Brain microvascular endothelial cell (primary cell): Measurements from ENCODE around the gene DPF3.
"Not testable (repeated sequence)": the region's sequence is repeated elsewhere in the genome, so short reads cannot be mapped to it uniquely, and the experiment has no call there.

Source experiments
- DNase-seq: peaks from one replicate; pipeline ENCODE4 v3.0.0-alpha.2; 2020
- H3K27ac ChIP-seq: fragments of 250-450 bp; sonication (Bioruptor Pico); 2 replicates; pipeline ENCODE4 v1.5.1; 2020; ENCODE audit warnings: mild to moderate bottlenecking, moderate library complexity
- H3K27me3 ChIP-seq: fragments of 250-450 bp; sonication (Bioruptor Pico); replicated peaks from 2 replicates; pipeline ENCODE4 v1.5.1; 2020; ENCODE audit warnings: mild to moderate bottlenecking
- H3K36me3 ChIP-seq: fragments of 250-450 bp; sonication (Bioruptor Pico); replicated peaks from 2 replicates; pipeline ENCODE4 v1.5.1; 2020; ENCODE audit warnings: mild to moderate bottlenecking
- H3K4me3 ChIP-seq: 2 replicates; pipeline ENCODE4 v1.5.1; 2011; ENCODE audit warnings: low read depth, mild to moderate bottlenecking, control low read depth, low read length, moderate library complexity
- in situ Hi-C: cut with HindIII; loops from 2 replicates; pipeline ENCODE4 v1.10.0; 2017; ENCODE audit warnings: low sequenced_read_pairs, low pct_ligation_motif_present
- TF ChIP-seq, protein P1 (sequence below): IDR thresholded peaks from 2 replicates; pipeline ENCODE4 v1.5.1; 2011; ENCODE audit warnings: low read depth, mild to moderate bottlenecking, moderate library complexity, low read length, control low read depth, inconsistent platforms; ENCODE audit errors: missing control alignments

DPF3 gene

GRCh38 chr14:72878746-72879145 lies 15.2 kb downstream of the DPF3 start:
- no peak for DNase-seq
- no peak overlapping the region for H3K27ac ChIP-seq
- TF ChIP-seq, protein P1, sequence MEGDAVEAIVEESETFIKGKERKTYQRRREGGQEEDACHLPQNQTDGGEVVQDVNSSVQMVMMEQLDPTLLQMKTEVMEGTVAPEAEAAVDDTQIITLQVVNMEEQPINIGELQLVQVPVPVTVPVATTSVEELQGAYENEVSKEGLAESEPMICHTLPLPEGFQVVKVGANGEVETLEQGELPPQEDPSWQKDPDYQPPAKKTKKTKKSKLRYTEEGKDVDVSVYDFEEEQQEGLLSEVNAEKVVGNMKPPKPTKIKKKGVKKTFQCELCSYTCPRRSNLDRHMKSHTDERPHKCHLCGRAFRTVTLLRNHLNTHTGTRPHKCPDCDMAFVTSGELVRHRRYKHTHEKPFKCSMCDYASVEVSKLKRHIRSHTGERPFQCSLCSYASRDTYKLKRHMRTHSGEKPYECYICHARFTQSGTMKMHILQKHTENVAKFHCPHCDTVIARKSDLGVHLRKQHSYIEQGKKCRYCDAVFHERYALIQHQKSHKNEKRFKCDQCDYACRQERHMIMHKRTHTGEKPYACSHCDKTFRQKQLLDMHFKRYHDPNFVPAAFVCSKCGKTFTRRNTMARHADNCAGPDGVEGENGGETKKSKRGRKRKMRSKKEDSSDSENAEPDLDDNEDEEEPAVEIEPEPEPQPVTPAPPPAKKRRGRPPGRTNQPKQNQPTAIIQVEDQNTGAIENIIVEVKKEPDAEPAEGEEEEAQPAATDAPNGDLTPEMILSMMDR: no peak
- no peaks in the 10 kb centered on the region for H3K36me3 ChIP-seq
- in situ Hi-C loops: no loop called here
- no peaks in the 10 kb centered on the region for H3K27me3 ChIP-seq
- H3K4me3 ChIP-seq: no peak overlapping the region

- no peak for DNase-seq
- no peak overlapping the region for H3K27ac ChIP-seq
- H3K4me3 ChIP-seq: no peak overlapping the region
- H3K36me3 ChIP-seq: no peaks in the 10 kb centered on the region
- H3K27me3 ChIP-seq: no peaks in the 10 kb centered on the region
- in situ Hi-C loops: no loop called here
- TF ChIP-seq, protein P1: peak; percentile 20
Observed at GRCh38 chr14:72876710-72877063, 17.2 kb downstream of the DPF3 start.

DNA sequence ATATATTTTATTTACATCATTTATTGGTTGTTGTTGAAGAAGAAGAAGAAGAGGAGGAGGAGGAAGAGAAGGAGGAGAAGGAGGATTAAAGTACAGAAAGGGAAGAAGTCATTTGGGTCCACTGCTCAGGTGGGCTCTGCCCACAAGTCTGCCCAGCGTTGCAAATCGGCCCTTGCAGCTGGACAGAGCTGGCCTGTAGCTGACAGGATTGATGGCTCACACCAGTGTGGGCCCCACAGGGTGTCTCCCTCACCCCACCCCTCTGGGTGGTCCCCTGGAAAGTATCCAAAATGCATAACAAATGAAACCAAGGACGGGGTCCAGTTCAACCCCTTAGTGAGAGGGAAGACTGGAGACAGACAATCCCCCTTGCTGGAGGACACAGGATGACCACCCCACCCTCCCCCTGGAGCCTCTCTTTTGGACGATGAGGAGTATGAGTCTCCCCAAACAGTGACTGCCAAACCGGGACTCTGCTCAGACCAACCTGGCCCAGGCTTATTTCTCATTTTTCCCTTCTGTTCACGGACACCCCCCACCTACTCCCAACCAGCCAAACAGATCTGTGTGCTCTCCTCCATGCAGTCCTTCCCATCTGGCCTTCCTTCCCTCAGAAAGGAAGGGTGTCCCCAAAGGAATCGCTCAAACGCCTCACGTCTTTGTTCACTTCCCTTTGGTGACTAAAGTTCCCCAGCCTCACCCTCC lies 17.7 kb downstream of the DPF3 start:
- H3K36me3 ChIP-seq: no peaks in the 10 kb centered on the region
- H3K4me3 ChIP-seq: no peak overlapping the region
- TF ChIP-seq, protein P1: no peak
- no peaks in the 10 kb centered on the region for H3K27me3 ChIP-seq
- no peak overlapping the region for H3K27ac ChIP-seq
- no peak for DNase-seq
- in situ Hi-C loops: no loop called here

- H3K4me3 ChIP-seq, H3K36me3 ChIP-seq, DNase-seq, H3K27me3 ChIP-seq, H3K27ac ChIP-seq, in situ Hi-C loops: not testable (repeated sequence)
Observed at GRCh38 chr14:72870878-72871277, 23.0 kb downstream of the DPF3 start.

- in situ Hi-C loops: no loop called here
- DNase-seq: no peak
- TF ChIP-seq, protein P1: no peak
- H3K27me3 ChIP-seq: no peaks in the 10 kb centered on the region
- no peak overlapping the region for H3K27ac ChIP-seq
- no peak overlapping the region for H3K4me3 ChIP-seq
- H3K36me3 ChIP-seq: no peaks in the 10 kb centered on the region
Observed at GRCh38 chr14:72869407-72870329, 24.2 kb downstream of the DPF3 start.

GRCh38 chr14:72868500-72868899 lies 25.4 kb downstream of the DPF3 start:
- no peak overlapping the region for H3K4me3 ChIP-seq
- in situ Hi-C loops: no loop called here
- TF ChIP-seq, protein P1: no peak
- DNase-seq: no peak
- no peaks in the 10 kb centered on the region for H3K36me3 ChIP-seq
- H3K27me3 ChIP-seq: no peaks in the 10 kb centered on the region
- H3K27ac ChIP-seq: no peak overlapping the region
